Motor neuron (in vitro differentiated cells): ENCODE measurements around the gene CSAD. TPM values are rescaled to one million over a fixed set of nuclear protein-coding genes. Genes with fewer than 3 reads are reported as not detected.

Experiments
- ATAC-seq, 8 experiments: fragments of 200-7000 bp; cut with Tn5 transposase; replicated peaks in 6 of 8; 2 replicates each; pipeline ENCODE4 v1.8.0; 2021; ENCODE audit warnings: mild to moderate bottlenecking in 8 of 8, moderate library complexity in 8 of 8
- H3K27ac ChIP-seq, 2 donors: fragments of 250-450 bp; sonication (Bioruptor Pico); 2 replicates each; pipeline ENCODE4 v1.9.0; 2021; ENCODE audit warnings: antibody characterized with exemption in 2 of 2, mild to moderate bottlenecking in 2 of 2, moderate library complexity in 1 of 2
- H3K4me1 ChIP-seq, 2 donors: fragments of 250-450 bp; sonication (Bioruptor Pico); replicated peaks in 1 of 2; 2 replicates each; pipeline ENCODE4 v1.6.1; 2021; ENCODE audit warnings: antibody characterized with exemption in 2 of 2, mild to moderate bottlenecking in 2 of 2, moderate library complexity in 1 of 2
- H3K4me3 ChIP-seq, 5 donors: fragments of 250-450 bp; sonication (Bioruptor Pico); 2 replicates each; pipeline ENCODE4 v1.9.0; 2021; ENCODE audit warnings: antibody characterized with exemption in 5 of 5, mild to moderate bottlenecking in 5 of 5, moderate library complexity in 4 of 5
- WGBS, 10 experiments: fragments of 450-650 bp; shearing (Covaris generic); methylation state at CpG; one replicate each; pipeline ENCODE4 v1.0.0; 2022; 5-methylcytosine and 5-hydroxymethylcytosine counted together
- in situ Hi-C, 9 experiments: fragments of 400-800 bp; cut with MboI; loops; one replicate each; pipeline ENCODE4 v1.15.0; 2021; ENCODE audit warnings: low sequenced_read_pairs in 9 of 9, low pct_unique_long_range_greater_than_20kb in 2 of 9; ENCODE audit not compliant: unreplicated experiment in 9 of 9
- total RNA-seq, 8 experiments: library from RNA; unstranded; fragments of 300-600 nt; gene quantifications; 2 replicates each; pipeline versions ENCODE4 v1.2.3 to v1.2.4, GENCODE V29; 2022

CSAD gene
- total RNA-seq, 8 experiments from 2014 or later = 8.0 to 106 (median 27.7) TPM

DNA sequence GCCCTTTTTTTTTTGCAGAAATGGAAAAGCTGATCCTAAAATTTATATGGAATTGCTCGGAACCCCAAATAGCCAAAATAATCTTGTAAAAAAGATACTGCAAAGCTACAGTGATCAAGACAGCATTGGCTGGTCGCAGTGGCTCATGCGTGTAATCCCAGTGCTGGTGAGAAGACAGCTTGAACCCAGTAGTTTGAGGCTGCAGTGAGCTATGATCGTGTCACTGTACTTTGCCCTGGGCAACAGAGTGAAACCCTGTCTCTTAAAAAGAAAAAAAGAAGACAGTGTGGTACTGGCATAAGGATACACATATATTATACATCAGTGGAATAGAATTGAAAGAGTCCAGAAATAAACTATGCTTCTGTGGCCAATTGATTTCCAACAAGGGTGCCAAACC lies 20.9 kb upstream of the CSAD start:
- no peak overlapping the region for H3K4me3 ChIP-seq

DNA sequence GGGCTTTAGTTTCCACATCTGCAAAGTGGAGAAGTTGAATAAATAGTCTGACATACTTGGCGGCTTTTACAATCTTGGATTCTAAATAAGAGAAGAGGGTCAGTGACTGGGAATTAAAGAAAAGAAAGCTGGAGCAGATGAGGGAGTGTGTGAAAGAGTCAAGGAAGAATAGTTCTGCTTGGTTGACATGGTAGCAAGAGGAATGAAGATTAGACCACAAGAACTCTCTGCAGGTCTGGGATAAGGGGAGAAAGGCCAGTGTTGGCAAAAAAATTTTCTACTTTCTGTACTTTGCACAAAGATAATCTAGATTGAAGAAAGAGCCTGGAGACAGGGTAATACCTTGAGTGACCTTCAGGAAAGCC lies 20.4 kb upstream of the CSAD start:
- WGBS, 10 experiments = 20 to 100% (median 51%) methylated on average over 1 of the region's 1 CpG; no CpG with 5 or more reads in 2 of the 10 experiments
- H3K27ac ChIP-seq = no peak overlapping the region
- ATAC-seq = peak in 1 of 8 experiments; percentile 46
- no peaks in the 10 kb centered on the region for H3K4me1 ChIP-seq
- in situ Hi-C loops = no loop called here
- no peak overlapping the region for H3K4me3 ChIP-seq

More for the DNA sequence above, 20.9 kb upstream of the CSAD start:
- Histone ChIP-seq H3K27ac (no peak overlapping the region), H3K4me1 (no peaks in the 10 kb centered on the region)
- ATAC-seq = no peak
- in situ Hi-C loops = no loop called here
- 58 to 100% (median 89%) methylated on average over 1 to 4 of the region's 4 CpGs for WGBS, 10 experiments

DNA sequence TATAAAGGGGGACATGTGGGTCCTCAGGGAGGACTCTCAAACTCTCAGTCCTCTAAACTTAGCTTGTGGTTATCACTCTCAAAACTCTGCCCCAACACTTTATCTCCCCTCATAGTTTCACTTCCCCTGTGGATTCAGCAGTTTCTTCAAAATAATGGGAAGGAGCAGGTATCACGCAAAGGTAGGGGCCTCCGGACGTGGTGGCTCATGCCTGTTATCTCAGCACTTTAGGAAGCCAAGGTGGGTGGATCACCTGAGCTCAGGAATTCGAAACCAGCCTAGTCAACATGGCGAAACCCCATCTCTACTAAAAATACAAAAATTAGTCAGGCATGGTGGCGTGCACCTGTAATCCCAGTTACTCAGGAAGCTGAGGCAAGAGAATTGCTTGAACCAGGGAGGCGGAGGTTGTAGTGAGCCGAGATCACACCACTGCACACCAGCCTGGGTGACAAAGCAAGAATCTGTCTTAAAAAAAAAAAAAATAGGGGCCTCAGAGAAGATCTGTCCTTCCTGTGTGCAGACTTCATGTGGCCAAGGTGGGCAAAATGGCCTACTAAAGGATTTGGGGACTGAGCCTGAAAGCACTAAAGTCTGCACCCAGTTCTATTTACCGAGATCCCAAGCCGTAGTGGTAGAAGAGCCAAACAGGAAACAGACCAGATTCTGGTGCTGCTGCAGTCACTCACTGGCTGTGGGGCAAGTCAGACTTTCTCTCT lies 19.9 kb upstream of the CSAD start:
- Histone ChIP-seq H3K4me3 (no peak overlapping the region), H3K27ac (no peak overlapping the region), H3K4me1 (no peaks in the 10 kb centered on the region)
- in situ Hi-C loops = no loop called here
- ATAC-seq = no peak
- 40 to 80% (median 68%) methylated on average over 1 to 7 of the region's 10 CpGs; no CpG with 5 or more reads in 3 of the 10 experiments for WGBS, 10 experiments

DNA sequence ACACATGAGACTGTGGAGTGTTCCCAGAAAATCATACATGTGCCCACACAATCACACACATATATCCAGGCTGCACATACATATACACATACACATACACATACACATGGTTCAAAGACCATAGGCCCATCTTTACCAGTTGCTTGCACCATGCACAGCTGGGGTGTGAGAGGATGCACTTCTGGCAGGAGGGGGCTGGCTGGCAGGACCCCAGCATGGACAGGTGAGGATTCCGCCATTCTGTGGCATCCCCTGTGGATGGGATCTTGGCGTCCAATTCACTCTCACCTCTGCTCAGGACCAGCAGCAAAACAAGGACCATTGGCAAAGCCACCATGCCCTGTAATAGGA lies 19.4 kb upstream of the CSAD start:
- 80% methylated on average over 1 of the region's 2 CpGs; no CpG with 5 or more reads in 9 of the 10 experiments for WGBS, 10 experiments
- no peak for ATAC-seq
- in situ Hi-C loops = no loop called here
- H3K4me1 ChIP-seq = no peaks in the 10 kb centered on the region
- no peak overlapping the region for H3K27ac ChIP-seq
- H3K4me3 ChIP-seq = no peak overlapping the region

DNA sequence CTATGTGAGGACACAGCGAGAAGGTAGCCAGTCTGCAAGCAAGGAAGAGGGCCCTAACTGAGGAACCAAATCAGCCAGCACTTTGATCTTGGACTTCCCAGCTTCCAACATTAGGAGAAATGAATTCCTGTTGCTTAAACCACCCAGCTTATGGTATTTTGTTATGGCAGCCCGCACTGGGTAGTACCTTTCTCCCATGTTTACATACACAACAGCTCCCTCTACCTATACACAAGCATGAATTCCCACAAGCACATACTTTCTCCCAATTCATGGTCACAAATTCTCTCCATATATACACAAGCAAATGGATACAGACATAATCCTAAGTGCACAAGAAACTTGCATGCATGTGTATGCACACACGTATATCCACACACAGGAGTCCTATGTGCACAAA lies 19.0 kb upstream of the CSAD start:
- WGBS, 10 experiments = 67 to 83% (median 75%) methylated on average over 1 to 2 of the region's 3 CpGs; no CpG with 5 or more reads in 5 of the 10 experiments
- no peak overlapping the region for H3K27ac ChIP-seq
- in situ Hi-C loops = loop anchor here in 1 of 9 experiments (25.0 kb wide), 1 partner anchor 88 kb away; the partner anchor contains the start of genes MYG1 and PFDN5
- H3K4me3 ChIP-seq = no peak overlapping the region
- no peaks in the 10 kb centered on the region for H3K4me1 ChIP-seq
- ATAC-seq = no peak

DNA sequence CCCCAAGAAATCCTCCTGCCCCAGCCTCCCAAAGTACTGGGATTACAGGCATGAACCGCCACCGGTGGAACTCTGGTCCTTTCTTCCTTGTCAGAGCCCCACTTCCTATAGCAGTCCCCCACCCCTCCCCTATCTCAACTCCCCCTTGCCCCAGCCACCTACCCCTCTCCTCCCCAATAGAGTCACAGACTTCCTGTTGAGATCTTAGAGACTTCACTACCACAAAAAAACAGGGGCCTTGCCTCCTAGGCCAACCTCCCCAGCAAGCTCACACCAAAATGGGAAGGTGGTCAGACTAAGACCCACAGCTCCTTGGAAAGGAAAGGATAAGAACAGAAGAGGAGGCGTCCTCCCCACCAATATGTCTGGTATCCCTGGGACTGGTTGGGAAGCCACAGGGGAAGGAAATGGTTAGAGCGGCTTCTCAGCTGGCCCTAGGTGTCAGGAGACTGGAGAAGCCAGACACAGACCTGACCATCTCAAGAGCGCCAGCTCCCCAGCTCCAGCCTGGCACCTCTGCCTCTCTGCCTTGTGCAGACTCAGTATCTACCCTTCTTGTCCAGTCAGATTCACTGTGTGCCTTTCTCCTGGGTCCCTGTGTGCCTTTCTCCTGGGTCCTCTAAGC lies 17.9 kb upstream of the CSAD start:
- in situ Hi-C loops = loop anchor here in 1 of 9 experiments (25.0 kb wide), 1 partner anchor 89 kb away; the partner anchor contains the start of genes MYG1 and PFDN5
- no peak overlapping the region for H3K27ac ChIP-seq
- no peak overlapping the region for H3K4me3 ChIP-seq
- no peaks in the 10 kb centered on the region for H3K4me1 ChIP-seq
- WGBS, 10 experiments = 60 to 100% (median 91%) methylated on average over 1 to 2 of the region's 5 CpGs; no CpG with 5 or more reads in 2 of the 10 experiments
- peak in 1 of 8 experiments; percentile 5 for ATAC-seq

DNA sequence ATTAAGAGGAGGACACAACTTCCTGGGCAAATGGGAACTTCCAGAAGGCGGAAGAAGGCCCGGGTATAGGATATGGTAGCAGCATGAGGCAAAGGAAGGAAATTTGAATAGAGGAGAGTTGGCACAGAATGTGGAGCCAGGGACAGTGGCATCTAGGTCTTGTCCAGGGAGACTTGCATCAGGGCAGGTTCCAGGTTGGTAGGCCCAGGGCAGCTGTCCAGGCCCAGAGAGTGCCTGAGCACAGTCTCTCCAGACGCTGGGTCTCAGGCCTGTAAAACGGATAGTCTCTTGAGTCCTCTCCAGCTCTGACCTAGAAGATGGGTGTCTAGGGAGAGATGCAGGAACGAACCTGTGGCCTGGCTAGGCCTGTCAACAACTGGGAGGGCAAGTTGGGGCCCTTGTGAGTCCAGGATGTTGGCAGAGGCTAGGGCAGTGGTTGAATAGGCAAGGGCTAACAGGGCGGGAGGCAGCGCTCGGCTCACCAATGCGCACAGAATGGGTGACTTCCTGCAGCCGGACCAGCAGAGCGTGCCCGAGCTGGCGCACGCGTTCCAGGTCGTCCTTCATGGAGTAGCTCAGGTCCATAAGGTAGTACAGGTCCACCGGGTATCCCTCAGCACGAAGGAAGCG lies 16.4 kb upstream of the CSAD start:
- ATAC-seq = peak in 3 of 8 experiments; percentile 4 to 26 (median 8)
- no peak overlapping the region for H3K4me3 ChIP-seq
- WGBS, 10 experiments = 40 to 100% (median 83%) methylated on average over 1 to 10 of the region's 19 CpGs; no CpG with 5 or more reads in 3 of the 10 experiments
- H3K4me1 ChIP-seq = no peaks in the 10 kb centered on the region
- H3K27ac ChIP-seq = no peak overlapping the region
- in situ Hi-C loops = loop anchor here in 1 of 9 experiments (25.0 kb wide), 1 partner anchor 90 kb away; the partner anchor contains the start of genes MYG1 and PFDN5

DNA sequence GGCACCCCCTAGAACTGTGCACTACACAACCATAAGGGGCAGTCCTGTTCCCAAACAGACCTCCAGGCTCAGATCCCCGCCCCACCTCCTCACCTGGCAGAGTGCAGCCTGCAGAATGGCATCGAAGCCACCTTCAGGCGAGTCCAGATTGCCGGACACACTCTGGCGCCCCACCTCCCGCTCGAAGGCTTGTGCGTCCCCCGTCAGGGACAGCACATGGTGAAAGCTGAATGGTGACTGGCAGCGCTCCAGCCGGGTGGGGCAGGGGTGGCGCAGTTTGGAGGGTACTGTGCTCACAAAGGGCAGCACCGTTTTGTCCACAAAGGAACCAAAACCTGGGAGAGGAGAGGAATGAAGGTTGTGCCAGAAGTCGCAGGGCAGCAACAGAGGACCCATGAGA lies 15.8 kb upstream of the CSAD start:
- WGBS, 10 experiments = 57 to 100% (median 85%) methylated on average over 1 to 6 of the region's 14 CpGs; no CpG with 5 or more reads in 3 of the 10 experiments
- no peaks in the 10 kb centered on the region for H3K4me1 ChIP-seq
- ATAC-seq = no peak
- no peak overlapping the region for H3K27ac ChIP-seq
- in situ Hi-C loops = loop anchor here in 1 of 9 experiments (25.0 kb wide), 1 partner anchor 91 kb away; the partner anchor contains the start of genes MYG1 and PFDN5
- H3K4me3 ChIP-seq = no peak overlapping the region

DNA sequence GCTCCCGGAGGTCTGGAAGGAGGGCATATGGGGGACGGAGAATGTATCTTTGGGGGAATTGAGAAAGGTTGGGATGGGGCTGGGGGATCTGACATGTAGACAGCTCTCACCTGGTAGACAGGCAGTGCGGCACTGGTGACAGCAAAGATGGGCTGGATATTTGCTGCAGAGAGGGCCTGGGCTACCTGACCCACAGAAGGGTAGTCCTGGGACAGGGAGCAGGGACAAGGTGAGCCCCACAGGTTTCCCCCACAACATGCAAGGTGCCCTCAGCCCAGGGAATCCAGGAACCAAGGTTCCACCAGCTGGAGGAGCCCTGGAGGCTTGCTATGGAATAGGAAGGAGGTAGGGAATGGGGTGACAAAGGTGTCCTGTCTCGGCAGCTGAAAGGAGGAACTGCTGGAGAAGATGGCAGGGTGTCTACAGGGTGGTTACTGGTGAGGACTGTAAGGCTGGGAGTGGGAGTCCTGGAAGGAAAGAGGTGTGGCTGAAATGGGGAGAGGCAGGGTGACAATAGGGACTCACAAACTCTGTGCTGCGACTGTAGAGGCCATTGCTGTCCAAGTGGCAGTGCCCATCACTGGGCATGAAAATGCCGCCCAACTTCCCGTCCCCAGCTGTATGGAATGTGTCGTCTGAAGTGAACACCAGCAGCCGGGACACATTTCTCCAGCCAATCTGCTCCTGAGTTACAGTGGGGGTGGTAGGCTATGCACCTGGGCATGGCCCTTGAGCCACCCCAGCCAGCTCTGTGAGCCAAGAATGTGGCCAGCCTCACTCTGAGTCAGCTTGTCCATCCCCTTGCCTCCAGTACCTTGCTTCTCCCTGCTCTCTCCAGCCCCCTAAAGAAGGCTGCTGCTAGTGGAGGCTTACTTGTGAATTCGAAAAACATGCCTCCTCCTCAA lies 15.0 kb upstream of the CSAD start:
- 20 to 100% (median 60%) methylated on average over 1 to 4 of the region's 10 CpGs; no CpG with 5 or more reads in 1 of the 10 experiments for WGBS, 10 experiments
- Histone ChIP-seq H3K27ac (no peak overlapping the region), H3K4me3 (no peak overlapping the region), H3K4me1 (no peaks in the 10 kb centered on the region)
- in situ Hi-C loops = loop anchor here in 1 of 9 experiments (25.0 kb wide), 1 partner anchor 92 kb away; the partner anchor contains the start of genes MYG1 and PFDN5
- no peak for ATAC-seq

DNA sequence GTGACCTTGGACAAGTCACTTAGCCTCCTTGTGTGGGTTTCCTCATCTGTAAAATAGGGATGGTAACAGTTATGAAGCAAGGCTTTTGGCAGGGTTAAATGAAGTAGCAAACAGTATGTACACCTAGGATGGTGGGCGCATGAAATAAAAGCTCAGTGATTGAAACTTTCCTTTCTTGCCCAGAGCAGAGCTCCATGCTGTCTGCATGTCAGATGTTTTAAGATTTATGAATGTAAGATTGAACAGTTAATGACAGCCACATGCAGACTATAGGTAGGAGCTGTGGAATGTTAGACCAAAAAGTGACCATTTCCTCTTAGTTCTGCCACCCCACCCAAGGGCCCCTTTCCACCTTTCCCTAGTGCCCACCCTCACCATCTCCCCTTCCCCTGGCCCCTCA lies 14.2 kb upstream of the CSAD start:
- H3K4me3 ChIP-seq = no peak overlapping the region
- 67 to 100% (median 83%) methylated on average over 1 of the region's 1 CpG; no CpG with 5 or more reads in 7 of the 10 experiments for WGBS, 10 experiments
- H3K27ac ChIP-seq = no peak overlapping the region
- no peak for ATAC-seq
- H3K4me1 ChIP-seq = no peaks in the 10 kb centered on the region
- in situ Hi-C loops = loop anchor here in 1 of 9 experiments (25.0 kb wide), 1 partner anchor 92 kb away; the partner anchor contains the start of genes MYG1 and PFDN5

DNA sequence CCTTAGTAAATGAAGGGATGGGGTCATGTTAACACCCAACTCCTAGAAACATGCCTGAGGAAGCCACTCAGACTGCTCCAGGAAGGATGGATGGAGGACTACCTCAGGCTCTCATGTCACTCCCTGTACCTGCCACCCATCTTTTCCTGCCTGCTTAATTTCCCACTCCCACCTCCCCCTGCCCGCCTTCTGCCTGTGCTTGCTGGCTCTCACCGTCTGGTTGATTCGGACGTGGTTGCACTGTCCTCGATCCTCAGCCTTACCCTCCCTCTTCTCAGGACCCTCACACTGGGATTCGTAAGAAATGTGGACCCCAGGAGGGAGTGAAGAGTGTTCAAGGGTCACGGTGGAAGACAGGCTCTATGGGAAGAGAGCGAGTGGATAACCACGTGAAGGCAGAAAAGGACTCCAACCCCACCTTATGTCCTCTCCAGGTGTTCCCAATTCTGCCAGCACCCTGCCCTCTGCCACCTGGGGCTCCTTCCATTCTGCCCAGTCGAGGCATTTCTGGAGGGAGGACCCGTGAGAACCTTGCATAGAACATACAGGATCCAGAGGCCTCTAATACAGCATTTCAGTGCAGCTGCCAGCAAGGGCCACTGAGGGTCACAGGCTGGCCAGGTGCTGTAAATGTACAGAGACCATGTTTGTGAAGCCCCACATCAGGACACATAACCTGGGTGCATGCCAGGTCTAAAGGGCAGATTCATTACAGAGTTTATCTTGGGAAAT lies 13.4 kb upstream of the CSAD start:
- in situ Hi-C loops = loop anchor here in 1 of 9 experiments (25.0 kb wide), 1 partner anchor 93 kb away; the partner anchor contains the start of genes MYG1 and PFDN5
- no peaks in the 10 kb centered on the region for H3K4me1 ChIP-seq
- H3K27ac ChIP-seq = no peak overlapping the region
- no peak overlapping the region for H3K4me3 ChIP-seq
- WGBS, 10 experiments = 20 to 80% (median 62%) methylated on average over 1 to 11 of the region's 11 CpGs; no CpG with 5 or more reads in 4 of the 10 experiments
- ATAC-seq = no peak
